ENCODE data around the gene RENBP.
A peak's percentile ranks its signal among the peaks of the same experiment; 100 is the strongest.

The RENBP gene

DNA sequence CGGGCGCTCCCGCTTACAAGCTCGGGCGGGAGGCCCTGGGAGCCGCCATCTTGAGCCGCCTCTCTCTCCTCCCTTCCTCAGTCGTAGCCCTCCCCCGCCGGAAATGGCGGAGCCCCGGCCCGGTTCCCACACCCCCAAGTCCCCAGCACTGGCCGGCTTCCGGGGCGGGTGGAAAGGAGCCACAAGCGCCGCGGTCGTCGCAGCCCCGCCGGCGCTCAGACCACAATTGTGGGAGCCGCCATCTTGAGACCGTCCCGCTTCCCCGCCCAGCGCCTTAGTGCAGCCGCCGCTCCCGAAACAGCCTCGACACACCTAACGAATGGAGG lies 26.6 kb upstream of the RENBP start:
- peak; percentile 57 to 87 for DNase-seq (ENCODE audit: low read depth in 2 of 2, low spot score in 1 of 2)

DNA sequence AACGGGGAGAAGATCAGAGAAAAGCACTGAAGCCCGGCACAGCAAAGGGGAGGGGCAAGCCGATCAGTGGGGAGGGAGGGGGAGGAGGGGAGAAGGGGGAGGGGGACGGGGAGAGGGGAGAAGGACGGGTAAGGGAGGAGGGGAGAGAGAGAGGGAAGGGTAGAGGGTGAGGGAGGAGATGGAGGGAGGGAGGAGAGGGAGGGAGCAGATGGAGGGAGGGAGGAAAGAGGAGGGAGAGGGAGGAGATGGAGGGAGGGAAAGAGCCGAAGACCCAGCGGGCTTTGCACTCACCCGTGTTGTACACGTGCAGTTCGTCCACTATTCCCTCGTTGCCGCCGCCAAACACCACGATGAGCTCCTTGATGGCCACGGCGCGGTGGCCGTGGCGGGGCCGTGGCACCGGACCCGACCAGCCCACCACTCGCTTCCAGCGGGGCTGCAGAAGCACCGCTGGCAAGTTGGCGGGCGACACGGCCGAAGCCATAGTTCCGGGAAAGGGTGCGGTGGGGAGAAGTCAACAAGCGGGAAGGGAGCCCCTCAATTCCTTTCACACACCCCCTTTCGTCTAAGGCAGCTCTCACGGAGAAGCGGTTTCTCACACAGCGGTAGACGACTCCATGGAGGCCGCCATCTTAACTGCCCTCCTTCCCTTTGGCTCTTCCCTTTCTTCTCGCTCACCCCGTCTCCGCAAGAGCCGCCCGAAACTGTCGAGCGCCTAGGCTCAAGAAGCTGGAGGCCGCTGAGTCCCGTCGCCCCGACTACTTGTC lies 26.1 kb upstream of the RENBP start:
- DNase-seq (ENCODE audit: low read depth in 2 of 2, low spot score in 1 of 2), result no peak

DNA sequence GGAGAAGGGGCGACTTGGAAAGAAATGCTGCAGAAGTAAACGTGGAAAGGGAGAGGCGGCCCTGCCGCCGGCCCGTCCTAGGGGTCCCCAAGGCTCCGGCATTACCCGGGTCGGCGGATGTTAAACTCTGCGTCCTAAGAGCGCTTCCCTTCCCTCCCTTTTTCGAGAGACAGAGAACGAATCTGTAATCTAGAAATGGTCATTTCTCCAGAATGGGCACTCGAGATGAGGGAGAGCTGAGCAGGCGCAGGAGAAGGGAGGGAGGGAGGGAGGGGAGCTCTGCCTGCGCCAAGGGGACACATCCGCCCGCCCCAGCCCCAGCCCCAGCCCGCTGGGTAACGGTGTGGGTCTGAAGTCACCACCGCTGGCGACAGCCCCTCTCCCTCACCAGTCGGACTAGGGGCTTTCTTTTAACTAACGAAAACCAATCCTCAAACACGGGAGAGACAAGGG lies 25.5 kb upstream of the RENBP start:
- no peak for DNase-seq (ENCODE audit: low read depth in 2 of 2, low spot score in 1 of 2)

DNA sequence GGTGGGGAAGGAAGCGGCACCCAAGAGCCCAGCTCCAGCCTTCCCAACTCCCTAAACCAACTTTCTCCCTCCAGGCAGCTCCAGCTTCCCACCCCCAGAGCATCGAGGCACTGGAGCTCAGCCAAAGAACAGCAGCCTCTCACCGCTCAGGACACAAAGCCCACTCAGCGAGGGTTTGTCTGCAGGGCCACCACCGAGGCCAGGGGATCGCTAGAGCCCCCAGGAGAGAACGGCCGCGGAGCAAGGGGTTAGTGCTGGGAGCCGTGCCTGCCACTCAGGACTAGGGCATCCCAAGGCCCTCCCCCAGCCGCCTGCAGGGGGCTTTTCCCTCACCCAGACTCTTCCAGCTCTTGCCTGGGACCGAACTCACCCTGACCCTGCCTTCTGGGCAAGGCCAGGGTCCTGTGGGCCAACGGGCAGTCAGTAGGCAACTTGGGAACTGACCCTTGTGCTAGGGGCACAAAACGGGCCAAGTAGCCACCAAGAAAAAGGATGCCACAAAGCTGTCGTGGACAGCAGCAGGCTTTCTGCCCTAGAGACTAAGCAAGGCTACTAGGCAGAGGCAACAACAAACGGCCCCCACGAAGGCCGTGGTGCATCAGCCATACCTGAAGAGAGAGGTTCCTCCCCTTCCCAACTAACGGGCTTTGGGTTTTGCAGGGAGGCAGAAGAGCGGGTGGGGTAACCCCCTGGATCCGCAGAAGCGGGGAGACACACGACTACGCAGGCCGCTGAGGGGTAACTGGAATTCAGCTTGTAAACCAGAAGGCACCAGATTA lies 24.9 kb upstream of the RENBP start:
- DNase-seq (ENCODE audit: low read depth in 2 of 2, low spot score in 1 of 2), result no peak

DNA sequence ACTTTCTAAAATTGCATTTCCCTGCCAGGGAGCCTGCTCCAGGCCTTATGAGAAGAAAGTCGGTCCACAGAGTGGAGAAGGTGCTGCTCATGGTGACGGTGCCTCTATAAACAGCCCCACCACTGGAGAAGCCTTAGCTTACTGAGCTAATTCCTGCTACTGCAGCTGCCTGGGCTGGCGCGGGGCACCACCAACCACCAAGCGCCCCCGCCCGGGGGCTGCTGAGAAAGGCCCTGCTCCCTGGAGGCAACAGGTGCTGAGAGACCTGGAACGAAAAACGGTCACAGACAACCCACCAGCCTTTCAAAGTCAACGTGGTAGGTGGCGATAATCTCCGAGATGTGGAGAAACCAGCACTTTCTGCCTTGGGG lies 24.3 kb upstream of the RENBP start:
- DNase-seq (ENCODE audit: low read depth in 2 of 2, low spot score in 1 of 2), result no peak

DNA sequence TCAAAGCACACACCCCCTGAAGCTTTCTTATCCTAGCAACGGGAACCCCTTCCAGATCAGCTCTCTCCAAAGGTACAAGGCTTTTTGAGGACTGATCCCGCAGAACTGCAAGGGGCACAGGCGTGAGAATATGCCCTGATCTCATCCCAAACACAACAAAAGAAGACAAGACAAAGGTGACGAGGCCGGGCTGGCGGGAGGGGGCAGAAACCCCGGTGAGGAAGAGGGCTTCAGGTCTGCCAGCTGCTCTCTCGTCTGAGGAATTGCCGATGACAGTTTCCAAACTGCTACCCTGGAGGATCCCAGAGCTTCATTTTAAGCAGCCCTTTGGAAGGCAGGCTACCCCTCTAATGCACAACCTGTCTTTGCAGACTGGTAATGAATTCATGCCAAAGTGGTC lies 23.8 kb upstream of the RENBP start:
- no peak for DNase-seq (ENCODE audit: low read depth in 2 of 2, low spot score in 1 of 2)

DNA sequence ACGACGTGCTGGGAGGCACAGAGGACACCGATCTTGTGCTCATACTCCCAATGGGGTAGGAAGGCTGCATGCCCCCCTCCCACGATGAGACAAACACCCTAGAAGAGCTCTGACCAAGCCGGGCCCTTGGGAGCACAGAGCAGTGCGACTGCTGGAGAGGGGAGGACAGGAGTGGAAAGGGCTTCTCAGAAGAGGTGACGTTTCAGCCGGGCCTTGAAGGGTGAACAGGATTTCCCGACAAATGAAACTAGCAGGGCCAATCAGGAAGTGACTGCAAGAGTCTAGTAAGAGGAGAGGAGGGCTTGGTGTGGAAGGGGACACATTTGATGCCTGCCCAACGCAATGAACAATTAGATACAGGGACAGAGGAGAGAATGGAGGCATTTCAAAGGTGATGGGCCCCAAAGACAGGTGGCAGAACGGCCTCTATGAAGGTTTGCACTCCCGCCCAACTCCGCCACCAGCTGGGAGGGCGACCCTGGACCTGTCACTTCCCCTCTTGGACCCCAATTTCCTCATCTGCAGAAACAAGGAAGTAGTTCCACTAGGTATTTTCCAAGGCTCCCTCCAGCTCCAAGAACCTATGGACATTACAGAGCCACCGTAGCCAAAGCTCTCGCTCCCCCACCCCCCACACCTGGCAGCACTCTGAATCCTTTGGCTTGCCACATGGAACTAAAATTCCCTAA lies 23.2 kb upstream of the RENBP start:
- no peak for DNase-seq (ENCODE audit: low read depth in 2 of 2, low spot score in 1 of 2)

DNA sequence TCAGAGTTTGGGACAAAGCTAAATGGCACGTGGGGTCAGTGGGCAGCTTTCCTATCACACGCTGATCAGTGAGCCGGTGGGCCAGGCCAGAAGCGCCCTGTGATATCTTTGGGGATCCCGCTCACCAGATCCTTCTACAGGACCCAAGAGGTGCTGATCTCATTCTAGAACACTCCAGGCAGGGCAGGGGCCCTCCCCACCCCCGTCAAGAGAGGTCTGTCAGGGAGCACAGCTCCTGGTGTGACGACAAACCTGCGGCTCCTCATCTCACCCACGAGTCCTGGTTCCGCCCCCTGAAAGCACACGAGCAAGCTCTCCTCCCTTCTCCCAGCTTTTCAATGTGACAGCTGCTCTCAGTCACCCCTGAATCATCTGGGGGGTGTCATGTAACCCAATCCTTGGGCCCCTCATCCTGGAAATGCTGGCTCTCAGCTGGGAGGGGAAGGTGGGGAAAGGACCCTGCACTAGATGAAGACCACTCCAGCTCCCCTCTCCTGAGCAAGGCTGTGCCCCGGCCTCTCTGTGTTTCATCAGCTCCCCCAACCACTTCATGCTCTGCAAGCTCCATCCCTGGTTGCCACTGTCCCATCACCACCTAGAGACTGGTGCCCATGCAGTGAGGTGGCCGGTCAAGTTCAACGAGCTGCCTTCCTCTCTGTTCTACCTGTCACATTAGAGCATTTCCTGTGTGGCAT lies 22.5 kb upstream of the RENBP start:
- peak in 1 of 2 donors; percentile 50 for DNase-seq (ENCODE audit: low read depth in 2 of 2, low spot score in 1 of 2)

DNA sequence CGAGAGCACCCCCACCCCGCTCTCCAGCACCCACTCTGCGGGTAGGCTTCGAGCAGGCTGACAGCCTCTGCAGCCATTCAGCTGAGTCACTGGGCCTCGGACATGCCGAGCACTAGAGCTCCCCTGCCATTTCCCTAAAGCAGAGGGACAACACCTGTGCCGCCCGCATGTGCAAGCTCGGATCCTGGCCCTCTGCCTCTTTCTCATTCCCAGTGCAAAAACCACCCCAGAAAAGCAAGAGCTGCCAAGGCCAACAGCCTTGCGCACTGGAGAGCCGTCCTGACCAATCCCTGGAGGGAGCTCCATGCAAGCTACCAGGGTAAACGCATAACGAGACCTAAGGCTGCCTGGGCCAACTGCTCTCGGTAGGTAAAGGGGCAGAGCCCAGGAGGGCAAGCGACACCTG lies 21.8 kb upstream of the RENBP start:
- DNase-seq (ENCODE audit: low read depth in 2 of 2, low spot score in 1 of 2), result no peak

DNA sequence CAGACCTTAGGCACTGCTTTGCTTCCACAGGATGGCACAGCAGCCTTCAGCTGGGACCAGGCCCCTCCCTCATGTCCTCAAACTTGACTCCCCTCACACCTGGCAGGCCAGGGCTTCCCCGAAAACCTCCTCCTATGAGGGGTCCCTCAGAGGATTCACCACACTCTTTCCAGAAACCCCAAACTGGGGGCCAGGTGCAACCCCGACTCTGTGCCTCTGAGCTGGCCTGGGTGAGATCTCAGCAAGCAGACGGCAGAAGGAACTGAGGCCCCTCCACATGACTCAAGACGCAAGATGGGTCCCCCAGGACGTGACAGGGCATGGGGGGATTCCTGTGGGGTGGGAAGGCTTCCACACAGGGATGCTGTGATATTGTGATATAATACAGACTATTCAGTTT lies 21.0 kb upstream of the RENBP start:
- DNase-seq (ENCODE audit: low read depth in 2 of 2, low spot score in 1 of 2), result no peak

DNA sequence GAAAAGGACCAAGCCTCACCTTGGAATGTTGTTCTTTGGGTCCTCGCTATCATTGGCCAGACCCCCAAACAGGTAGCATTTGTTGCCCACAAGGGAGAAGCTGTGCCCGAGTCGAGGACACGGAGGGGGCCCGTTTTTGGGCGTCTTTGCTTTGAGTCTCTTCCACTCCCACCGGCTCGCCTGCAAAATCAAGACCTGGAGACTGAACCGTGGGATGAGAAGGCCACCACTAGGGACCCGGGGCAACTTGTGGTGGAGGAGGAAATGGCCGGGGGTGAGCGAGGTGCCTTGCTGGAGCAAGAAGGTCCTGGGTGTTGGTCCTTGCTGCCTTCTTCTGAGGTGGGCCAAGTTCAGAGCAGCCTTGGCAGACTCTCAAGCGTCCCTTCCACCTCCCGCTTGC lies 19.7 kb upstream of the RENBP start:
- DNase-seq (ENCODE audit: low read depth in 2 of 2, low spot score in 1 of 2), result no peak

DNA sequence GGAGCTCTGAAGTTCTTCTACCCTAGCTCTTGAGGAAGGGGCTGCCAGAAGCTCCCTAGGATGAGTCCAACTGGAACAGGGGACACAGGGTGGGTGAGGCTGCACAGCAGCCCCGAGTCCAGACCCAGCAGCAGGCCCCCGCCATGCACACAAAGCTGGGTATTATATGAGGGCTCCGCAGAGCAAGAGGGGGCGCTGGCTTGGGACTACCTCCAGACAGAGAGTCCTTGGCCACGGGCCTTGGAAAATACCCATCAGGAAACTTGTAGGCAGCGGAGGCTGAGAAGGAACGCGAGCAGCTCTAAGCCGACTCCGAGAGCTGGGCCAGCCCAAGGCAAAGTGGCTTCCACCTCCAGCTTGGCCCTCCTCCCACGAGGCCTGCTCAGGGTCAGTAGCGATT lies 19.1 kb upstream of the RENBP start:
- no peak for DNase-seq (ENCODE audit: low read depth in 2 of 2, low spot score in 1 of 2)

DNA sequence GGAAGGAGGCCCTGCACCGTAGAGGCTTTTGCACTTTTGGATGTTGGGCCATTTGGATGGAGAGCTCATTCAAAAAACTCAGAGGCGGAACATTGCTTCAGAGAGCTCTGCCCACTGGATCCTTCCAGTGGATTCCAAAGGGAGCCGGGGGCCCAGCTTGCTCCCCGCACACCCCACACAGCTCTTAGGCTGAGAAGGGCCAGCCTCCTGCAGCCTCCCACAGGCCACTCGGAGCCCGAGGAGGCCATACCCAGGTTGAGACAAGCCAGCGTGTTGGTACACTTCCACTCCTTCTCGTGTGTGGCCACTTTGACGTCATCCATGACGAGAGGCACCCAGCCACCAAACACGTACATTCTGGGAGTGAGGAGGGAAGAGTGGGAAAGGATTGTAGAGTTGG lies 16.8 kb upstream of the RENBP start:
- no peak for DNase-seq (ENCODE audit: low read depth in 2 of 2, low spot score in 1 of 2)

DNA sequence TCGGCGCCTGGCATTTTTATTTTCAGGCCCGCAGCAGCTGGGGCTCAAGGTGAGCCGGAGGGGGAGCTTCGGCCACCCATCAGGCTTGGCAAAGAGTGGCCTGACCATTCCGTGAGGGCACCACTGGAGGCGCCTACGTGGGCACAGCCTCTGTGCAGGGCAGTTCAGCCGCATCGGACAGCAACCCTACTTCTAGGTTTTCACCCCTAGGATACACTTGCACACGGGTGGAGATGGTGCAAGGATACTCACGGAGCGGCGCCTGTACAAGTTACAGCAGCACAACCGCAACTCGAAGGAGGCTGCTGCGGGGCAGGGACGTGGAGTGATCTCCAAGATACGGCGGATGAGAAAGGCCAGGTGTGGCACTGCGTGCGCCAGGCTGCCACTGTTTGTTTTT lies 16.3 kb upstream of the RENBP start:
- DNase-seq (ENCODE audit: low read depth in 2 of 2, low spot score in 1 of 2), result no peak

DNA sequence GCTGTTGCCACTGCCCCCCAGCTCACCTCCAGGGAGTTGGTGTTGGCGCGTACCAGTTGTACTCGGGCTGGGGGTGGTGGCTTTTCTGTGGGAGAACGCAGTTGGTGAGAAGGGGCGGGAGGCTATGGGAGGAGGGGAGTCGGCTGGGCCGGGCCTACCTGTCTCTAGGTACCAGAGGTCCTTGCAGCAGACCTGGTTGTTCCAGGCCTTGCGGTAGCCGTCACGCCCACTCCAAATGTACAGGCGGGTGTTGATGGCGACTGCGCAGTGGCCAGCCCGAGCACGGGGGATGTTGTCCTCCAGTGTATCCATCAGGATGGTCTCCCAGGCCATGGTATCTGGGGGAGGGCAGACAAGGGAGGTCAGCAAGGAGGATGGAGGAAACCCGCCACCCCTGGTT lies 15.6 kb upstream of the RENBP start:
- DNase-seq (ENCODE audit: low read depth in 2 of 2, low spot score in 1 of 2), result no peak

DNA sequence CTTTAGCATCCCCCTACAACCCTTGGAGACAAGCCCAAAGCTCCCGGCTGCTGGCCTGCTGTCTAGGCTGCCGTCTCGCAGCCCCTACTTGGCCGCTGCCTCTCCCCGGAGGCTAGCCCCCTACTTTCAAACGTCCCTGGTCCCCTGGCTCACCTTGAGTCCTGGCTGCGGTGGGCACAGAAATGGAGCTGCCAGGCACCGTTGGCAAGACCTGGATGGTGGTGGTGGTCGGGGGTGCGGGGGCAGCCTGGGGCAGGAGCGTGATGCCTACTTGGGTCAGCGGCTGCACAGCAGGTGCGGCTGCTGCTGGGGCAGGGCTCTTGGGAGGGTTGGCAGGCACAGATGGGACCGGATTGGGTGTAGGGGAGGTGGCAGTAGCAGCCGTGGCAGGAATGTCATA lies 15.2 kb upstream of the RENBP start:
- no peak for DNase-seq (ENCODE audit: low read depth in 2 of 2, low spot score in 1 of 2)

DNA sequence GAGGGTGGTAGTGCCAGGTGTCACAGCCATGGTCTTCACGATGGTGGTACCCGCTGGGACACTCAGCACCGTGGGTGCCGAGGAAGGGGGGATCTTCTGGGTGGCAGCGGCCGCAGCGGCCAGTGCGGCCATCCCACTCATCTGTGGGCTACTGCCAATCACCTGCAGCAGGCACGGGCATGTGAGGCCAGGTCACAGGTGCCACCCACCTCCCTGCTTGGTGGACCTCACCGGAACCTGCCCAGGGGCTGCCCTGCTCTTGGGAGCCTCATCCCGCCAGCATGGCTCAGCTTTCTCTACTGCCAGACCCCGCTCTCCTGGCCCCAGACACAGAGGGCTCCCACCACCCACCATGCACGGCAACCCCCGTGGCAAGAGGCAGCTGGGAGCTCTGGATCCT lies 14.2 kb upstream of the RENBP start:
- no peak for DNase-seq (ENCODE audit: low read depth in 2 of 2, low spot score in 1 of 2)

DNA sequence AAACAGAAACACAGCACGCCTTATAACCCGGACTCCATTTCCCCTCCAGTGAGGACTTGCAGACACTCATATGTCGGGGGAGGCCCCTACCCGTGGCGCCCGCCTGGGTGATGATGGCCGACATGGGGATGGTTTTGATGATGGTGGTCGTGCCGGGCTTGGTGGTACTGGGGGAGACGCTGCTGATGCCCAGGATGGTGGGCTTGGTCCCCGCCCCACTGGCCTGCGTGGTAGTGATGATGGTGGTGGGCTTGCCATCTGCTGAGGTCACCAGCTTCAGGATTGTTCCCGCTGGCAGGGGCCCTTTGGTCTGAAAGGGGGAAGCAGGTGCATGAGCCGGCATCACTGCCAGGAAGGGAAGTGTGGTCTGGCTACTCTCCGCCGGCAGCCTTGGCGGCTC lies 12.8 kb upstream of the RENBP start:
- DNase-seq (ENCODE audit: low read depth in 2 of 2, low spot score in 1 of 2), result no peak

DNA sequence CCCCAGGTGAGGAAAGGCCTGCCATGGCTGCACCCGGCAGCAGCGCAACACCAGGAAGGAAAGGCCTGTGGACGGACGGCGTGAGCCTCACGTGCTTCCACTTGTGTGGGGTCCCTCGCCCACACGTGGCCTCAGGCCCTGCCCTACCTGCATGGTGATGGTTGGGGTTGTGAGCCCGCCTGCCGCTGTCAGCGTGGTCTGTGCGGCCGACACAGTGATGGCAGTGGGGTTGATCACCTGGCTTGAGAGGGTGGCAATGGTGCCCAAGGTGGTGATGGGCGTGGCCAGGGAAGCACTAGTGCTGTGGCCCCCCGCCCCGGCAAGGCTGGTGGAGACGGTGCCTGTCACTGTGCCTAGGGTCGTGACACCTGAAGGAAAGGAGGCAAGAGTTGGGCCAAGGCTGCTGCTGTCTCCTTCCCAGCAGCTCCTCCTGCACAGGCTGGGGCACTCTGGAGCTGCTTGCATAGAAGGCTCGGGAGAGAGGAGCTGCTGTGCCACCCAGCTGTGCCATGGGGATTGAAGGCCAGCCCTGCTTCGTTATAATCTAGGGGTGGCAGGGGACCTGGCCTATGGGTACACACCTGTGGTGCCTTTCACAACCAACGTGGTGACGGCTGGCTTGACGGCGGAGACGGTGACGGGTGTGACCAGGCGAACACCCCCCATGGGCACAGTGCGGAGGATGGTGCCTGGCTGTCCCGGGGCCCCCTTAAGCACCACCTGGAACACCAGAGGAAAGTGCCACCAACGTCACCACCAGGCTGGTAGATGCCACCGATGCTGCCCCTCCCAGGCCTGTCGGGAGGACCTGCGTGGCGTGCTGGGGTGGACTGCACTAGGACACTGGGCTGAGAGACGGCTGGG lies 11.8 kb upstream of the RENBP start:
- DNase-seq (ENCODE audit: low read depth in 2 of 2, low spot score in 1 of 2), result no peak

DNA sequence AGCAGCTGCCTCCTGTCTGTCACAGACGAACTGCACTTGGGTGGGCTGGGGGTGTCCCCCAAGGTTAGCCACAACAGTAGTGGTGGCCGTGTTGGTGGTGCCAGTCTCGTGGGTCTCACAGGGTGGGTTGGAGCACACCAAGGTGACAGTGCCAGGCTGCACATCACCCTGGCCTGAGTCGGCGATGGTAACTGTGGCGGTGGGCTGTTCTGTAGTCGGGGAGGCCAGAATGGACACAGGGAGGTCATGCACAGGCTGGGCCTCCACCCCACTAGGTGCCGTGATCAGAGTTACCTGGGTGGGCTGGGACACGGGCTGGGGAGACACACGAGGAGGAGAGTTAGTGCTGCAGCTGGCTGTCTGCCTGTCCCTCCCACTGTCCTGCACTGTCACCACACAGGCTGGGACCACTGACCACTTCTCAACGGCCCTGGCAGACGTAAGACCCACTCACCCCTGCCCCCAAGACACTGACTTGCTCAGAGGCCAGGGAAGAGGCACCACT lies 10.8 kb upstream of the RENBP start:
- no peak for DNase-seq (ENCODE audit: low read depth in 2 of 2, low spot score in 1 of 2)

All from stimulated activated CD8-positive, alpha-beta memory T cell treated with anti-CD3 and anti-CD28 coated beads, Interleukin-4, amount 100 ng/mL, for 4 hours (primary cell).